ENCODE results near the gene WWOX. TPM values are rescaled to one million over a fixed set of nuclear protein-coding genes. Genes with fewer than 3 reads are reported as not detected.
A peak's percentile ranks its signal among the peaks of the same experiment; 100 is the strongest.

Gene WWOX
- total RNA-seq, 1 donor from 2014 or later, result 12.6 TPM

- Histone ChIP-seq H3K4me3 (ENCODE audit: low read depth, low read length) (no peak overlapping the region), H3K27me3 (ENCODE audit: control insufficient read depth, insufficient read depth, low read length) (no peaks in the 10 kb centered on the region), H3K36me3 (ENCODE audit: control insufficient read depth, insufficient read depth, low read length) (no peaks in the 10 kb centered on the region)
- no peak for DNase-seq (ENCODE audit: low read depth)
- no peak for FAIRE-seq
- TF ChIP-seq CTCF (IDR thresholded peaks at IDR 0.05; ENCODE audit: insufficient read depth, low read length, severe bottlenecking), result no peak
Observed at GRCh38 chr16:78490431-78490830, 391.0 kb downstream of the WWOX start.

GRCh38 chr16:78490847-78491246 lies 391.4 kb downstream of the WWOX start:
- peak; percentile 0 for DNase-seq (ENCODE audit: low read depth)
- no peak for FAIRE-seq
- H3K4me3 ChIP-seq (ENCODE audit: low read depth, low read length), result no peak overlapping the region
- no peaks in the 10 kb centered on the region for H3K27me3 ChIP-seq (ENCODE audit: control insufficient read depth, insufficient read depth, low read length)
- H3K36me3 ChIP-seq (ENCODE audit: control insufficient read depth, insufficient read depth, low read length), result no peaks in the 10 kb centered on the region
- TF ChIP-seq CTCF (IDR thresholded peaks at IDR 0.05; ENCODE audit: insufficient read depth, low read length, severe bottlenecking), result no peak

- no peak overlapping the region for H3K4me3 ChIP-seq (ENCODE audit: low read depth, low read length)
- FAIRE-seq (no peak), DNase-seq (ENCODE audit: low read depth) (no peak)
- TF ChIP-seq CTCF (IDR thresholded peaks at IDR 0.05; ENCODE audit: insufficient read depth, low read length, severe bottlenecking), result no peak
- no peaks in the 10 kb centered on the region for H3K27me3 ChIP-seq (ENCODE audit: control insufficient read depth, insufficient read depth, low read length)
- no peaks in the 10 kb centered on the region for H3K36me3 ChIP-seq (ENCODE audit: control insufficient read depth, insufficient read depth, low read length)
Observed at GRCh38 chr16:78493573-78493972, 394.1 kb downstream of the WWOX start.

- FAIRE-seq, result no peak
- DNase-seq (ENCODE audit: low read depth), result no peak
- Histone ChIP-seq H3K4me3 (ENCODE audit: low read depth, low read length) (no peak overlapping the region), H3K27me3 (ENCODE audit: control insufficient read depth, insufficient read depth, low read length) (no peaks in the 10 kb centered on the region), H3K36me3 (ENCODE audit: control insufficient read depth, insufficient read depth, low read length) (no peaks in the 10 kb centered on the region)
- no peak for TF ChIP-seq CTCF (IDR thresholded peaks at IDR 0.05; ENCODE audit: insufficient read depth, low read length, severe bottlenecking)
Observed at GRCh38 chr16:78494105-78494504, 394.7 kb downstream of the WWOX start.

GRCh38 chr16:78494674-78495073 lies 395.2 kb downstream of the WWOX start:
- DNase-seq (ENCODE audit: low read depth) (no peak), FAIRE-seq (no peak)
- Histone ChIP-seq H3K36me3 (ENCODE audit: control insufficient read depth, insufficient read depth, low read length) (no peaks in the 10 kb centered on the region), H3K4me3 (ENCODE audit: low read depth, low read length) (no peak overlapping the region), H3K27me3 (ENCODE audit: control insufficient read depth, insufficient read depth, low read length) (no peaks in the 10 kb centered on the region)
- TF ChIP-seq CTCF (IDR thresholded peaks at IDR 0.05; ENCODE audit: insufficient read depth, low read length, severe bottlenecking), result no peak

- TF ChIP-seq CTCF (IDR thresholded peaks at IDR 0.05; ENCODE audit: insufficient read depth, low read length, severe bottlenecking), result no peak
- no peaks in the 10 kb centered on the region for H3K36me3 ChIP-seq (ENCODE audit: control insufficient read depth, insufficient read depth, low read length)
- DNase-seq (ENCODE audit: low read depth), result no peak
- no peak for FAIRE-seq
- no peaks in the 10 kb centered on the region for H3K27me3 ChIP-seq (ENCODE audit: control insufficient read depth, insufficient read depth, low read length)
- H3K4me3 ChIP-seq (ENCODE audit: low read depth, low read length), result no peak overlapping the region
Observed at GRCh38 chr16:78496189-78496588, 396.7 kb downstream of the WWOX start.

Measured in bronchial epithelial cell (primary cell).